Medulla oblongata (tissue), 1 donor: ENCODE results near the gene CREB5.

Experiments
- DNase-seq: peaks from one replicate; pipeline ENCODE4 v3.0.0-alpha.2; 2015; ENCODE audit errors: extremely low spot score

CREB5 gene

DNA sequence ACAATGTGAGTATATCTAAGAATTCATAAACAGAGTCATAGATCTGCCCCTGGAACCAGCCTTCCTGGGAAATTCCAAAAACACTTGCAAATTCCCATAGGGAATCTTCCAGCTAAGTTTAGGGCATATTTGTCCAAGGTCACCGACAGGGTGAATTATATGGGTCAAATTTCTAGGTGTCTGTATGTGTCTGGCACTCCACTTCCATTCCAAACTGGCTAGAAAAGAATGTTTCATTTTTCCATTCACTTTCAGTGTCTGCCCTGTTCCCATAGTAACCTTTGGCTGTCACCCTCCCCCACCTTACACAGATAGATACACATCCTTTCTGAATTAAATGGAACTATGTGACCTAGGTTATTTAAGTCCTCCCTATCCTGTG is 230.9 kb downstream of the CREB5 start:
- DNase-seq, result no peak

DNA sequence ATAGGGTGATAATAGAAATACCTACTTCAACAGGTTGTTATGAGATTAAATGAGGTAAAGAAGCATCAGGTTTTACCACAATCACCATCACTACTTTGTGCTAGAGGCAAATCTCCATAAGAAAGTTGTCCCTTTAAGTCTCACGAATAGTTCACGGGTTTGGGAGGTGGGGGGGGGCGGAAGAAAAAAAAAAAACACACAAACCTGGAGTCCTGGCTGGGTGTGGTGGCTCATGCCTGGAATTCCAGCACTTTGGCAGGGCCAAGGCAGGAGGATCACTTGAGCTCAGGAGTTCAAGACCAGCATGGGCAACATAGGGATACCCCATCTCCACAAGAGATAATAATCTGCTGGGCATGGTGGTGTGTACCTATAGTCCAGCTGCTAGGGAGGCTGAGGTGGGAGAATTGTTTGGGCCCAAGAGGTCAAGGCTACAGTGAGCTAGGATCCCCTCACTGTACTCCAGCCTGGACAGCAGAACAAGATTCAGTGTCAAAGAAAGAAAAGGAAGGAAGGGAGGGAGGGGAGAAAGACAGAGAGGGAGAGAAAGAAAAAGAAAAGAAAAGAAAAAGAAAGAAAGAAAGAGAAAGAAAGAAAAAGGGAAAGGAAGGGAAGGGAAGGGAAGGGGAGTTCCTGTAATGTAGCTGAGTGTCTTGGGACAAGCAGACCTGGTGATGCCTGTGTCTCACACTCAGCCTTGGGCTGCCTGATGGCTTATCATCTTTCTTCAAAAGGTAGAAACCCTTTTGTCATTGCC is 231.4 kb downstream of the CREB5 start:
- no peak for DNase-seq

DNA sequence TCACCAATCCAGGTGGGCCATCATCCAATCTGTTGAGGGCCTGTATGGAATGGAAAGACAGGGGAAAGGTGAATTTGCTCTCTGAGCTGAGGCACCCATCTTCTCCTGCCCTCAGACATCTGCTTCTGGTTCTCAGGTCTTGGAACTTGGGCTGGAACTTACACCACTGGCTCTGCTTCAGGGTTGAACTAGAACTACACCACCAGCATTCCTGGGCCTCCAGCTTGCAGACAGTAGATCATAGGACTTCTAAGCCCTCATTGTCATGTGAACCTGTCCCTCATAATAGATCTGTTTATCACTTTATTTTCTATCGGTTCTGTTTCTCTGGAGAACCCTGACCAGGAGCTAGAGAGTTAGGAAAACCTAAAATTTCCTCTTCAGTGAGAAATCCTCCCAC is 233.5 kb downstream of the CREB5 start:
- DNase-seq, result no peak

DNA sequence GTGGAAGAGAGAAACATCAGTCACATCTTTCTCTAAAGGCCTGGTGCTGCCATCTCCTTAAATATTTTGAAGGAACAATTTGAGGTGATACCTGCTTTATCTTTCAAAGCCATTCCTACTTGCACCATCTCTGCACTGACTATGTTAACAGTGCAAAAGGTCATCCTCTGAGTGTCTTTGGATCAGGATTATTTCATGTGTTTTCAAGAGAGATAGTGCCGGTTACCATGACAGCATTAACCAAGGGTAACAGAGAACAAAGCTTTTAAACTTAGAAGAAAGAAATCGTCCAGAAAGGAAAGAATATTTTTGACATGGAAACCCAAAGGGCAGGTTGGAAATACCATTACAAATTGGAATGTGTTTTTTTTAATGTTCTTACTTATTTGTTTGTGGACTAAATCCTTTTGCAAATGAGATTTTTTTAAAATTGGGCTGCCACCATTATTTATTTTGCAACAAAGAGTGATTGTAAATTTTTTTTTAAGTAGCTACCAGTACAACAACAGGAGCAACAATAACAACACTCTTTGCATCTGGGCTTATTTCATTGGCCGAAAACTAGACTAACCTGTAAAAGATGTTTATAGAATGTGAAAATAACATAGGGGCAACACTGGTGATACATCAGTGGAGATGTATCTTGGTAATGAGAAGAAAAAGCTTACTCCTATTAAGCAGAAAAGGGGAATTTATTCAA is 234.2 kb downstream of the CREB5 start:
- no peak for DNase-seq

DNA sequence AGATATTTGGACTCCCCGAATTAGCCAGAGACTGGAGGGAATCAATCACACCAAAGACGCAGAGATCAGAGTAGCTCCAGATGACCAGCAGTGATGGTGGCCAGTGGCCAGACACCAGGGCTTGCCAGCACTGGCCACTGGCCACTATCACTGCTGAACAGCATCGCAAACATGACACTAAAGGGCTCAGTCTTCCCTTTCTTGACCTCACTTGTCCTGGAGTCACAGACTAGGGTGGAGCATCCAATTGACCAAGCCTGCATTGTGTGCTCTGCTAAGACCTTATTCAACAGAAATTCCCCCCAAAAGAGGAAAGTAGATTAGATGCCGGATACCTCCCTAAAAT is 234.7 kb downstream of the CREB5 start:
- DNase-seq, result peak; percentile 59

DNA sequence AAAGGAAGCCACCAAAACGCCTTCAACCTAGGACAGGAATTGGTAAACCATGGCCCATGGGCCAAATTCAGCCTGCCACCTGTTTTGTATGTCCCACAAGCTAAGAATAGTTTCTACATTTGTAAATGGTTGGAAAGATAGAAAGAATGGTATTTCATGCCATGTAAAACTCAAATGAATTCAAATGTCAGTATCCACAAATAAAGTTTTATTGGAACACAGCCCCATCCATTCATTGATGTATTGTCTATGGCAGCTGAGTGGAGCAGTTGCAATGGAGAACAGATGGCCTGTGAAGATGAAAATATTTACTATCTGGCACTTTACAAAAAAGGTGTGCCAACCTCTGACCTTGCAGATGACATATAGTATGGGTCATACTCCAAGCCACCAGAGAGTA is 236.9 kb downstream of the CREB5 start:
- DNase-seq, result no peak

DNA sequence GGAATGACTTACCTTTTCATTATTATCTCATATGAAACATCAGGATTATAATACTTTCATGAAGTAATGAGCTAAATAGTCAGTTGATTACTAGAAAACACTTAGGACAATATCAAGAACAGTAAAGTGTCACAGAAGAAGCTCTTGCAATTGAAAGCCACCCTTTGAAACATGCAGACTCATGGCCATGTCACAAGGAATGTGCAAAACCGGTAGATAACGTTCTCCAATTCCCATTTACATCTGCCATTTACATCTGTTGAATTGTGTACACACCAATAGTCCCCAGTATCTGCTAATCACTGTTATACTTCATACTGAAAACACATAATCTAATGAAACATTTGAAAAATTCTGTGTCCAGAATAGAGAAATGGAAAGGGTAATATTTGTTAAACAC is 237.5 kb downstream of the CREB5 start:
- DNase-seq, result no peak

DNA sequence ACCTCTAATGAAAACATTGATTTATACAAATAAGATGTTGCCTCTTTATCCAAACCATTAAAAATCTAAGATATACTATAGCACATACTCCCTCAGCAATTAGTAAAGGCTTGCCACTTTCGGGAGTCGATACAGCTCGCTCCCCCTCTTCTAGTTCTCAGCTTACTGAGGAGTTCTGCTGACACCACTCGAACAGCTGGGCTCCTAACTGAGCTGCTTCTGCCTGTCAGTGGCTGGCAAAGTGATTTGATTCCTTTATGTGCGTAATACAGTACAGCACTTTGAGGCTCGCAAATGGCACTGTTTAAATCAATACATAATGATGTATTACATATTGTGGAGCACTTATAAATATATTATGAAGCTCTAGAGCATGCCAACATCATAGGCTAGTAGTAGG is 241.8 kb downstream of the CREB5 start:
- DNase-seq, result peak; percentile 35

DNA sequence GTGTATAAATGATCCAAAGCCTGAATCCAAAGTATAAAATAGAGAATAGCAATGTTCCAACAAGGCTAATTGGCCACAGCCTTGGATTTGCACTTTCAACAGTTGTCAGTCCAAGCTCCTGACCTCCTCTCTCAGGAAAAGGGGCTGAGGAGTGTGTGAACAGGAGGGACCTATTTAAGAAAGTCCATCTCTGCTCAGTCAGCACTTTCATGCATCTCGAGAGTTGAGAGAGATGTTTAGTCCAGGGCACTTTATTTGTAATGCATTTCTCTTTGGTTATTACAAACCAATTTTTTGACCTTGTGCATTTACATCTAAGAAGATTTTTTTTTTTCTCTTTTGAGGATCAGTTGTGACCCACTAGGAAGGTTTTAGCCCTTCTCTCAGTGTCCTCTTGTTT is 244.2 kb downstream of the CREB5 start:
- no peak for DNase-seq

DNA sequence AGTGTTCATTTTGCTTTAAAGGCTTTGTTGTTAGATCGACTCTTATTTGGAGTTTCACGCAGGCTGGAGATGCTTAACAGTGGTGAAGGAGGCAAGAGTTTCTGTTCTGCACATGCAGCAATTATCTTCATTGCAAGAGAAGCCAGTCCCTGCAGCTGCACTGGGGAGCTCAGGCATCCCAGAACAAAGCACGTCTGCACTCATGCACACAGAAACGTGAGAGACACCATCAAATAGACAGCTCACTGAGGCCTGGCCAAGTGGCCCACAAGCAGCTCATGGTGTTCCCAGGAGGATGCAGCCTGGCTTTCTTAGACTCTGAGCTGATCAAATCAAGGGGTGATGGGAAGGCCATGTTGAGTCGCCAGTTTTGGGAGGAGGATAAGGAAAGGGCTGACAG is 246.1 kb downstream of the CREB5 start:
- DNase-seq, result no peak

DNA sequence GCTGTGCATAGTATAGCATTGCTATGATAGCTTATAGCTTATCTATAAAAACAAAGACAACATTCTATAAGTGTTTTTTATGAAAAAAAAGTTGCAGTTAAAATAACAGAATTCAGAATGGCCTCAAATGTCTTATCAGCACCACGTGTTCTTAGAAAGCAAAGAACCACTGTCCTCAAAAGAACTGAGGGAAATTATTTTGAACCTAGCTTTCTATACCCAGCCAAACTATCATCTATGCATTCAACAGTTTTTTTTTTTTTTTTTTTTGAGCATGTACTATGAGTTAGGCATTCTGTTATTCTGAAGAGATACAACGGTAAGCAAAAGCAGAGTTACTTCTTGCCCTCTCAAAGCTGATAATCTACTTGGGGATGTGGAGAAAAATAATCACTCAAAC is 247.8 kb downstream of the CREB5 start:
- no peak for DNase-seq

DNA sequence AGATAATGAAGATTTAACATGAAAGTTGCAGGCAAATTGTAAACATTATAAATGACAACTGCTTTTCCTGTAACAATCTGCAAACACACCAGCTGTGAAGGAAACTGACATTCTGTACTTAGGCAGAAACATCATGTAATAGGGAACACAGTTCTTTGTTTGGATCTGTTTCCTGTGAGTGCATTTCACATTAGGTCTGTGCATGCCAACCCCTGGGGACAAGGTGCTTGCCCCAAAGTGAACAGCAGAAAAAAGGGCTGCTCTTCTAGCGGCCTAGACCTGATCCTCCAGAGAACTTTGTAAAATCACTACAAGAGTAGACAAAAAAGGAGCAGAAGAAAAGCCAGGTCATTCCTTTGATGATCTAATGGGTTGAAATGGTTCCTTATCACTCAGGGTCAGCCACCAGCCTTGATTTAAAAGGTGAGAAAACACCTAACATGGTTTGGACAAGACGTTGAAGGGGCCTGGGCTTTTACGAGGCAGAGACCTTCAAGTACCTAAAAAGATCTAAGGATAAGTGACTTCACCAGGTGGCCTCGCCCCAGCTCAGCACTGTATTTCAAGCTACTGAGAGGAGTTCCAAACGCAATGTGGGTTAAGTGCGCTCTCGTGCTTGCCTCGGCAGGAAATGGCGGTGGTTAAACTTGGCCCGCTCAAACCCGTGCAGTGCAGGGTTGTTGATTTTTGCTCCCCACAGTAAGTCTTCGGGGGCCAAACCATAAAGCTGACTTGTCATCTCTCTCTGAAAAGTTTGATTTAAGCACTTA is 249.7 kb downstream of the CREB5 start:
- DNase-seq, result no peak

DNA sequence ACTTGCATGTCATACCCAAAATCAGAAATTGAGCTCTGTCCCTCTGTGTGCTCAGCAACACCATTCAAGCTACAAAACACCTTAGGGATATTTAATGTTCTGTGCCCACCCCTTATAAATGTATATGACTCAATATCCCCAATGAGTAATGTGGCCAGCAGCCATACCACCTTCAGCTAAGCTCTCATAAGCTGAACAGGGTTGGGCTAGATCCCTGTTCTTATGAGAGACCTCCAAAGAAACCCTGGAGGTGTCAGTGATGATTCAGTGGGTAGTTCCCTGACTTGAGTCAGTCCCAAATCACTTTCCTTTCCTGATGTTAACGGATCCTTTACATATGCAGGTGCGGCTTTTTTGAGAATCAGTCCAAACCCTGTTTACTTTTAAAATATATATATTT is 253.8 kb downstream of the CREB5 start:
- DNase-seq, result no peak

DNA sequence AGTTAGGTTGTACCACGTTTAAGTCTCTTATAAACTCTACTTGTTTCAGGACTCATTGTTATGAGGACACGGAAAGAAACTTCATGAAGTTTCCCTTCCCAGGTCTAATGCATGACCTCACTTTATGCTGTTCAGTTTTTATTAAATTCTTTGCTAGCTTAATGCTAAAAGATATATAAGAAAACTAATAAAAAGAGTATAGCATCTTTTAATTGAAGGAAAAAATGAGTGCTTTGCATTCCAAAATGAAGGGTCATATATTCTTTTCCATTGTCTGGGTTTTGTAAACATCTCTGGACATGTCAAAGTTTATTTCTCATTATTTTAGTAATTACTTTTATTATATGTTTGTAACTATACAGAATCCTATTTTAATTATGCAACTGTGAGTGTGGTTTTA is 255.8 kb downstream of the CREB5 start:
- no peak for DNase-seq

DNA sequence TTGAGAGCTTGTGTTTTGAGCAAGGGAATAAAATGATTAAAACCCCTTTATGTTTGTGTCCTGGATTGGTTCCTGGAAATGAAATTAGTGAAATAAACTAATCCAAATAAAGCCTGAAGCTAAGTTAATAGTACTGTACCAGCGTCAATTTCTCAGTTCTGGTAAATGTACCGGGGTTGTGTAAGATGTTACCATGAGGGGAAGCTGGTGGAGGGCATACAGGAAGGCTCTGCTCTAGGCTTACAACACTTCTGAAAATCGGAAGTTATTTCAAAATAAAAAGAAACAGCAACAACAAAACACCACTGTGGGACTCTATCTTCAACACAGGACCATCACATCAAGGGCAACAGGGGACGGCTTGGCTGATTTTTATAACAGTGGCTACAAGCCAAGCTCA is 257.0 kb downstream of the CREB5 start:
- DNase-seq, result no peak

DNA sequence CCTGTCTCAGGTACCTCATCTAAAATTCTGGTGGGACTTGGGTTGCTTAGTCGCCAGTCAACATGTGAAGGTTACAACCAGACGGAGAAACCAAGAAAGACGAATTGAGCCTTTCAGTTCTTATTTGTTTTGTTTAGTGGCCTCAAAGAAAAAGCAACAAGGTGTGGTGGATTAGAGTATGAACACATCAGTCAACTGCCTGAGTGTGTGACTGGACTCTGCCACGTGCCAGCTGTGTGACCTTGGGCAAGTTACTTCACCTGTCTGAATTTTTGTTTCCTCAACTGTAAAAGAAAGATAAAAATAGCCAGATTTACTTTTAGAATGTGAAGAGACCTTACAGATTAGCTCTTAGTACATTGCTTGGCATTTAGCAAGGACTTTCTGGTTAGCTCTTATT is 259.2 kb downstream of the CREB5 start:
- DNase-seq, result no peak

DNA sequence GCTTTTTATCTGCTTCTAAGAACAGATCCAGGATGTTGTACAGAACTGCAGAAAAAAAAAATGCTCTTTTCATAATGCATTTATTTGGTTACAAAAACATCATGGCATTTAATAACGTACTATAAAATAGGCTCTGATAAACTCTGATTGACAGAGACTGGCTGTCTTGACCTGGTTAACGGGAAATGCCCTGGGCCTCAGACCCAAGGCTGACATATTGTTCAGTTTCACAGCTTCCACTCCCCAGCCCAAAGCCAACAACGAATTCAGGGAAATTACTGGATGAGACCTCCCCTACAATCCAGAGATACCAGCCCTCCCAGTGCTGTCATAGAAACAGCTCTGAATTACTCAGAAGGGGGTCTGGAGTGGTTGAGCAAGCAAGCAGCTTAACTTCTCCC is 260.1 kb downstream of the CREB5 start:
- no peak for DNase-seq

DNA sequence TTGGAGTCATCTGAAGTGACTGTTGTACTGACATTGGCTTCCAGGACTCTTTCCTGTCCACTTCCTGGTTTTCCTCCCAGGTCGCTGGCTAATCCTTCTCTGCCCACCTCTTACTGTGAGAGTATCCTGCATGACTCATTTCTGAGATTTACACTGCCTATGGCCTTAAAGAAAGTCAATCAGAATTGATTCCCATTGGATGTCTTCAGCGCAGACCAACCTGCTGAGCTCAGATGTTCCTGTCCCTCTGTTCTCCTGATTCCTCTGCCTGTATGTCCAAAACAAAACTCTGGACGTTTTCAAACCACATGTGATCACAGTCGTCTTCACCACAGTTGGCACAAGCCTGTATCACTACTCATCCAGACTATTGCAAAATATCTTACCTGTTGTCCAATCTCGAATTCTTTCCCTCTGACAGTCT is 262.1 kb downstream of the CREB5 start:
- no peak for DNase-seq

DNA sequence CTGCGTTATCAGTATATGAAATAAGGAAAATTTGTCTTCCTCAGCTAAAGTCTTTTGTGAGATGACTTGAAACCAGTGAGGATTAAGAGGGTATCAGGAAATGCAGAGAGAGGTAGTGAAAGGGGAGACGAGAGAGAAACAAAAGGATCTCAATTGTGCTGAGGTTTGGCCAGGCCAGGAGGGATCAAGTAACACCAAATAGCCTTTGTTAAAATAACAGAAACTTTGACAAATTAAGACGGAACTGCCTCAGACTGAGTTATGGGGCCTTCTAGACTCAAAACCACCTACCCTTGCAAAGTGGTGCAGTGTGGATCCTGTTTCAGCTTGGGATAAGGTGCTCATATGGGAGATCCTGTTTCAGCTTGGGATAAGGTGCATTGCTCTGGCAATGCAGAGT is 263.1 kb downstream of the CREB5 start:
- DNase-seq, result no peak

DNA sequence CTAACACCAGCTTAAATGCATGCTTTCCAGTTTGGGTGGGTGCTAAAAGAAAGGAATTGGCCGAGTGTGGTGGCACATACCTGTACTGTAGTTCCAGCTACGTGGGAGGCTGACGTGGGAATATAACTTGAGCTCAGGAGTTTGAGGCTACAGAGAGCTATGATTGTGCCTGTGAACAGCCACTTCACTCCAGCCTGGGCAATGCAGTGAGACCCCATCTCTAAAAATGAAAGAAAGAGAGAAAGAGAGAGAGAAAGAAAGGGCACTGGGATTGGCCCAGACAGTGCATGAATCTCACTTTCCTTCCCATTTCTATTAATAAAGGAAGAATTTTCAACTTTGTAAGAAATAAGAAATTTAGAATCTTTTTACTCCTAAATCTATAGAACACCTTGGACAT is 265.4 kb downstream of the CREB5 start:
- DNase-seq, result no peak

DNA sequence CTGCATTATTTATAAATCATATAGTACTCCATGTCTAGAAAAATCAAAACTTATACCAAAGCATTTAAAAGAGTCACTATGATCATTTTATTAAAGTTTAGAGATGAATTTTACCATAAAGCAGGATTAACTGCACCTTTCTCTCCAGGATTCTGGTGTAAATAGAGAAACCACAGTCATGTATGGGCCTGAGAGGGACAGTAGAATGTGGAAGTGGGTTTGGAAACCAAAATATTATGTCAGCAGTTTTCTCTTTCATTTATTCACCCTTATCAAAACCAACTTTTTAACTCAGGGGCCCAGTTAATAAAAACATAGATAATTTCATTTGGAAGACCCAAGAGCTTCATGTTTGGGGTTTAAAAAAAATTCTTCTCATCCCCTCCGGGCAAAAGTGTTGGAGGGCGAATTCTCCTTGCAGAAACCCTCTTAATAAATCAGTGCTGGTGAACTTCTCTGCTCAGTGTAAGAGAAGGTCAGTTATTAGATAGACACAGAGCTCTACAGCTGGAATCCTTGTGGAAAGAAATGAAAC is 266.2 kb downstream of the CREB5 start:
- no peak for DNase-seq

DNA sequence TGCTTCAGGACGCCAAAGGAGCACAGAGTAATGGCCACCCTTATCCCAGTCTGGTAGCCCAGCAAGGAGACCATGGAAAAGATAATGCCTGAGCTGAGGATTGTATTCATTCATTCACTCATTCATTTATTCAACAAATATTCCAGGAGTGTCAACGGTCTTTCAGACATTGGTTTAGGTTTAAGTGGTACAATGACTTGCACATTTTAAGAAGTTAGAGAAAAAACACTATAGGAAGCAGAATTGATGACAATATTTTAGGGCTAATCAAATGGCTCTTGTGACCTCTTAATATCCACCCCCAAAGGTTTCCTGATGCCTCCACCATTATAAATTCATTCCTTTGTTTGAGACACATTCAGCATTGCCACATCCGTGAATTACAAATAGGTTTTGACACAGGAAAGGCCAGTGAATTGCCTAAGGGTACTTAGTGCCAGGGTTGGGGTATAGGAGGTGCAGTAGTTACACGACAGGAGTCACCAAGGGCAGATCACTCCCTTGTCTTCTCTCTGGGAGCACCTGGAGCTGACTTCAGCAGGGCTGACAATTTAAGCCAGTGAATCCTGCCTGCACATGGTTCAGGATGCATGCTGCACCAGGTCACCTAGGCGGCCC is 269.5 kb downstream of the CREB5 start:
- DNase-seq, result no peak
